ENCODE measurements around the gene PILRA. TPM values are rescaled to one million over a fixed set of nuclear protein-coding genes. Genes with fewer than 3 reads are reported as not detected.

The PILRA gene
- total RNA-seq, 1 donor from 2014 or later: 5.3 TPM

DNA sequence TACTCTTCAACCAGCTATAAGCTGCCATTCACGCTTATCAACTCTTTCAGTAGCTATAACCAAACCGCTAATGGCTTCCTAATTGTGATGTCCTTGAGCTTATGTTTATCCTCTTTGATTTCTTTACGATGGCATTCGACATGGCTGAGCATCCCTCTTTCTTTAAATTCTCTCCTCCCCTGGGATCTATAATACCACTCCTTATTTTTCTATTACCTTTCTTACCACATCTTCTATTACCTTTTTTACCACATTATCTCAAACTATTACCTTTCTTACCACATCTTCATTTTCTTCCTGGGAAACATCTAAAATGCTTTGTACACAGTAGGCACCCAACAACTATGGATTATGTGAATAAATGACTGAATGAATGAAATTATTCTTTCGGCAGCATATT, 42.2 kb downstream of the PILRA start:
- peaks cover 16% of the 10 kb centered on the region for H3K27me3 Mint-ChIP-seq
- TF ChIP-seq, protein P1, sequence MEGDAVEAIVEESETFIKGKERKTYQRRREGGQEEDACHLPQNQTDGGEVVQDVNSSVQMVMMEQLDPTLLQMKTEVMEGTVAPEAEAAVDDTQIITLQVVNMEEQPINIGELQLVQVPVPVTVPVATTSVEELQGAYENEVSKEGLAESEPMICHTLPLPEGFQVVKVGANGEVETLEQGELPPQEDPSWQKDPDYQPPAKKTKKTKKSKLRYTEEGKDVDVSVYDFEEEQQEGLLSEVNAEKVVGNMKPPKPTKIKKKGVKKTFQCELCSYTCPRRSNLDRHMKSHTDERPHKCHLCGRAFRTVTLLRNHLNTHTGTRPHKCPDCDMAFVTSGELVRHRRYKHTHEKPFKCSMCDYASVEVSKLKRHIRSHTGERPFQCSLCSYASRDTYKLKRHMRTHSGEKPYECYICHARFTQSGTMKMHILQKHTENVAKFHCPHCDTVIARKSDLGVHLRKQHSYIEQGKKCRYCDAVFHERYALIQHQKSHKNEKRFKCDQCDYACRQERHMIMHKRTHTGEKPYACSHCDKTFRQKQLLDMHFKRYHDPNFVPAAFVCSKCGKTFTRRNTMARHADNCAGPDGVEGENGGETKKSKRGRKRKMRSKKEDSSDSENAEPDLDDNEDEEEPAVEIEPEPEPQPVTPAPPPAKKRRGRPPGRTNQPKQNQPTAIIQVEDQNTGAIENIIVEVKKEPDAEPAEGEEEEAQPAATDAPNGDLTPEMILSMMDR (IDR thresholded peaks at IDR 0.05; ENCODE audit: unreplicated experiment): no peak
- no peaks in the 10 kb centered on the region for H3K36me3 Mint-ChIP-seq (ENCODE audit: insufficient read depth)
- H3K4me3 Mint-ChIP-seq (ENCODE audit: low read depth): no peak overlapping the region
- no peaks in the 10 kb centered on the region for H3K9me3 Mint-ChIP-seq (ENCODE audit: low read depth)
- no peaks in the 10 kb centered on the region for H3K4me1 Mint-ChIP-seq (ENCODE audit: low read depth)
- H3K27ac Mint-ChIP-seq: no peak overlapping the region
- DNase-seq (ENCODE audit: low spot score, unreplicated experiment): no peak

DNA sequence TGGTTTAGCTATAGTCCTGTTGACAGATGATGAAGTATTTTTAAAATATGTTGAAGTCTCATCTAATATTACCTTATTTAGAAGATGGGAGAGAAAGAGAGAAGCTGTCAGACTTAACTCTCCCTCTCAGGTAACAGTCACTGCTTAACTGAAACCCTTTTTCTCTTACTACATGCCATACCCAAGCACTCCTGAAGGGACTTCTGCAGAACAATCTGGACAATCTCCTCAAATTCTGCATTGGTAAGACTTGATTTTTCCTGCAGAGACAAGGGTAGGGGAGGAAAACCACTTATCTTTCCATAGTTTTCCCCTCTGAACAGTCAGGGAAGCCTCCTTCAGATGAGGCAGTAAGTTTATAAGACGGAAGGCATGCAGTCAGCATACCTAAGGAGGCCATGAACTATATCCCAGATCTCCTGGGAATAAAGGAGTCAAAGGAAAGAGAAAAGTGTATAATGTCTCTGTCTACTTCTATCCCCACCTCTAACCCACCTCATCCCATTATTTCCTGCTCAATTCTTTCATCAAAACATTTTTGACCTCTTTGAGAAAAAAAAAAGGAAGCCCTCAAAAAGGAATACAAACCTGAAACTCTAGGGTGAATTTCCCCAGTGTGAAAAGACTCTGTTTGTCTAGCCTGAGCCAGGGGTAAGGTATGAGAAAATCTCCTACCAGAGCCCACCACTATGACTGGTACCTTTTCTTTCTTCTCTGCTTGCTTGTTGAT, 45.8 kb downstream of the PILRA start:
- Mint-ChIP-seq H3K4me1 (ENCODE audit: low read depth) (no peaks in the 10 kb centered on the region), H3K27ac (no peak overlapping the region), H3K9me3 (ENCODE audit: low read depth) (no peaks in the 10 kb centered on the region), H3K4me3 (ENCODE audit: low read depth) (no peak overlapping the region), H3K36me3 (ENCODE audit: insufficient read depth) (no peaks in the 10 kb centered on the region), H3K27me3 (peaks cover 4% of the 10 kb centered on the region)
- no peak for DNase-seq (ENCODE audit: low spot score, unreplicated experiment)
- TF ChIP-seq, protein P1 (IDR thresholded peaks at IDR 0.05; ENCODE audit: unreplicated experiment): no peak

DNA sequence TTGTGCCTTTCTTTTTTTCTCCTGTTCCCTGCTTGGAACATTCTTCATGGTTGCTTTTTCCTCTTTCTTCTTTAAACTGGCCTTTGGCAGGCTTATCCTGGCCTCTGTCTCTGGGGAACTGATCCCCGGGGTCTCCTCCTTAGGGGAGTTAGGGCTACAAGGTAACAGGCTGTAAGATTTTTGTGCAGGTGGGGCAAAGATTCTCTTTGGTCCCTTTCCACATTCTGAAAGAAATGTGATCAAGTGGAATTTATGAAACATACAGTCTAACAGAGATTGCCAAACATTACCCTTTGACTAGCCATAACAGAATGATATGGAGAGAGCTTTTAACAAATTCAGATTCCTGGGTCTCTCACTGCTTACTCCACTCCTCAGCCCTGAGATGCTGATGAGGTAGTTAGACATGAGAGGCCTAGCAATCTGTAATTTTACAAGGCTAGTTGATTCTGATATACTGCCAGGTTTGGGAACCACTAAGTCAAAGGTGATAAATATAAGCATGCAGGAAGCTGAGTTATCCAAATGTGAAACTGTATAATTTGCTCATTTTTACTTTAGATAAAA, 46.5 kb downstream of the PILRA start:
- no peak overlapping the region for H3K4me3 Mint-ChIP-seq (ENCODE audit: low read depth)
- no peaks in the 10 kb centered on the region for H3K9me3 Mint-ChIP-seq (ENCODE audit: low read depth)
- H3K4me1 Mint-ChIP-seq (ENCODE audit: low read depth): no peaks in the 10 kb centered on the region
- TF ChIP-seq, protein P1 (IDR thresholded peaks at IDR 0.05; ENCODE audit: unreplicated experiment): no peak
- no peak overlapping the region for H3K27ac Mint-ChIP-seq
- H3K27me3 Mint-ChIP-seq: peaks cover 4% of the 10 kb centered on the region
- H3K36me3 Mint-ChIP-seq (ENCODE audit: insufficient read depth): no peaks in the 10 kb centered on the region
- DNase-seq (ENCODE audit: low spot score, unreplicated experiment): no peak

DNA sequence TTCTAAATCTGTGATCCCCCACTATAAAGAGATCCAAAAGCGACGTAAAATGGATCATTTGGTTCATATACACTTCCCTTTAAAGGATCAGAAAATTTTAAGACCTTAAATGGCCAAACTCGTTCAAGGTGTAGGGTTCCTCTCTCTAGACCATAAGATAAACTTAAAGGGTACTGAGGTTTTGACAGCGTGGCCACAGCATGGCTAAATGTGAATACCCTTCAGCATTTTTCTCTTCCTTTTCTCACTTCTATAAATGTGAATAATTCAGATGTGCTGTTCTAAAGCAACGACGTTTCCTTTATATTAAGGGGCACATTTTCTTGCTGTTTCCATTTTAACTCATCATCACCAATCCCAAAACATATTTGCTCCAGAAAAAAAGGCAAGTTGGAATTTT, 50.0 kb downstream of the PILRA start:
- Mint-ChIP-seq H3K36me3 (ENCODE audit: insufficient read depth) (no peaks in the 10 kb centered on the region), H3K27ac (no peak overlapping the region), H3K27me3 (no peaks in the 10 kb centered on the region), H3K9me3 (ENCODE audit: low read depth) (no peaks in the 10 kb centered on the region), H3K4me1 (ENCODE audit: low read depth) (no peaks in the 10 kb centered on the region), H3K4me3 (ENCODE audit: low read depth) (no peak overlapping the region)
- TF ChIP-seq, protein P1 (IDR thresholded peaks at IDR 0.05; ENCODE audit: unreplicated experiment): no peak
- no peak for DNase-seq (ENCODE audit: low spot score, unreplicated experiment)

DNA sequence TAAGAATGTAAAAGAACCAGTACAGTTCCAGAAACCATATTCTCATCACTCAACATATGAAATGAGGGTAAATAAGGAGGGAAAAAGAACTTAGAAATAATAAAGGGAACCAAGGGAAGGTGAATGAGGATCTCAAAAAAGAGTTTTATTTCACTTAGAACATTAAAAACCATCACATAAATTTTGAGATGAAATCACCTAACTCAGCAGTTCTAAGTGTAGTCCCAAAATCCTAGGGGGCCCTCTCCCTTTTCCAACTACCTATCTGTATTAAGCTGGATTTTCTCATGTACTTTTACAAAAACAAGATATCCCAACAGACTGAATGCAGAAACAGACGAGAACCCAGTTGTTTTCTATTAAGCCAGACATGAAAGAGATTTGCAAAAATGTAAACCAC, 52.1 kb downstream of the PILRA start:
- no peaks in the 10 kb centered on the region for H3K4me1 Mint-ChIP-seq (ENCODE audit: low read depth)
- H3K4me3 Mint-ChIP-seq (ENCODE audit: low read depth): no peak overlapping the region
- H3K27ac Mint-ChIP-seq: peak overlapping the region; percentile 25
- DNase-seq (ENCODE audit: low spot score, unreplicated experiment): no peak
- no peaks in the 10 kb centered on the region for H3K36me3 Mint-ChIP-seq (ENCODE audit: insufficient read depth)
- no peaks in the 10 kb centered on the region for H3K27me3 Mint-ChIP-seq
- TF ChIP-seq, protein P1 (IDR thresholded peaks at IDR 0.05; ENCODE audit: unreplicated experiment): no peak
- no peaks in the 10 kb centered on the region for H3K9me3 Mint-ChIP-seq (ENCODE audit: low read depth)
